ENCODE results near the gene MYBBP1A.
"Not testable (repeated sequence)": the region's sequence is repeated elsewhere in the genome, so short reads cannot be mapped to it uniquely, and the experiment has no call there.

MYBBP1A gene

DNA sequence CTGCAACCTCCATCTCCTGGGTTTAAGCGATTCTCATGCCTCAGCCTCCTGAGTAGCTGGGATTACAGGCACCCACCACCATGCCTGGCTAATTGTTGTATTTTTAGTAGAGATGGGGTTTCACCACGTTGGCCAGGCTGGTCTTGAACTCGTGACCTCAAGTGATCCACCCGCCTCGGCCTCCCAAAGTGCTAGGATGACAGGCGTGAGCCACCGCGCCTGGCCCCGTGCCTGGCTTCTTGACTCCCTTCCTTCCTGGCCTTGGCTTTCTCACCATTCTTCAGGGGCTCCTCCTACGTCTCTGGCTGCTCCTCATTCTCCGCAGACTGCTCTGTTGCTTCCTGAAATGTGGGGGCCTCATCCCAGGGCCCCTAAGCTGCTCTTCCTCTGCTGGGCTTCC, 34.9 kb upstream of the MYBBP1A start:
- not testable (repeated sequence) for DNase-seq

DNA sequence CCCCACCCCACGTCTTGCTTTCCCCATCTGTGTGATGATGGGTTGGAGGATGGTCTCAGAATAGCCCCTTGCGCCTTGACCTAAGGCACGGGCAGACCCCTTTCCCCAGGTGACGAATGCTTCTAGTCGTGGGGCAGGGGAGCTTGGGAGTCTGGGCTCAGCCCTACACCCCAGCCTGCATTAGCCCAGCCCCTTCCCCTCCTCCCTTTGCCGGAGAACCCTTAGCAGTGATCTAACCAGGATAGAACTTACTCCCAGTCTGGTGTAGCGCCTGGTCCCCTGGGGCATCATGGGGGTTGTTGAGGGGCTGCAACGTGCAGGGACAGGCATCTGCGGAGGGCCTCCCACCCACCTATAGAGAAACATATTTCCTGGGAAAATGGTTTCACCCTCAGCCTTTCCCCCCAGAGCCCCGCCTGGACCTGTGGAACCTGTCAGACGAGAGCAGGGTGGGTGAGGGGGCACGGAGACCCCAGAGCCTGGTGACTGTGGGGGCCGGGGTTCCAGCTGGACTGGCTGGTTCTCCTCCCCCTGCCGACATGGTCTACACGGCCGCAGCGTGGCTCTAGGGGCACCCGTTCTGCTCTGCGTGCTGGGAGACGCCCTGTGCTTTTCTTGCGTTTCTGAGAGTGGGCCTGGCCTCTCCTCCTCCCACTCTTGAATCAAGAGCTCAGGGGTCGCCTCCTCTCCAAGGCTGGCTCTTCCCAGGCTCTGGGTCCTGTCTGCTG, 33.9 kb upstream of the MYBBP1A start:
- DNase-seq, result no peak

DNA sequence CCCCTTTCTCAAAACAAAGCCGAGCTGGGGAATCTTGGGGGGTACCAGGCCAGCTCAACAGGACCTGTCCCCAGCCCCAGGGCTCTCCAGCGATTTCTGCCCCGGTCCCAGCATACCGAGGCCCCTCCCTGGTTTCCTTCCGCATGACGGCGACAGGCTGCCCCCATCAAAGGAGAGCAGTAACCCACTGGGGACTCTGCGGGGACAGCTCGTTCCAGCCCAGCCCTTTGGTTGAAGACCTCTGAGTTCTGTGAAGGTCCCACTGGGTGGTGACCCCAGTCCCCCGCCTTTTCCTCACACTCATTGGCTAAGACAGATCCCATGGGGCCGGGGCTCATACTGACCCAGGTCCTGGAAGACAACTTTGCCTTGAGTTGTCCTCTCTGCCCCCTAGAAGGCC, 33.2 kb upstream of the MYBBP1A start:
- DNase-seq, result no peak

DNA sequence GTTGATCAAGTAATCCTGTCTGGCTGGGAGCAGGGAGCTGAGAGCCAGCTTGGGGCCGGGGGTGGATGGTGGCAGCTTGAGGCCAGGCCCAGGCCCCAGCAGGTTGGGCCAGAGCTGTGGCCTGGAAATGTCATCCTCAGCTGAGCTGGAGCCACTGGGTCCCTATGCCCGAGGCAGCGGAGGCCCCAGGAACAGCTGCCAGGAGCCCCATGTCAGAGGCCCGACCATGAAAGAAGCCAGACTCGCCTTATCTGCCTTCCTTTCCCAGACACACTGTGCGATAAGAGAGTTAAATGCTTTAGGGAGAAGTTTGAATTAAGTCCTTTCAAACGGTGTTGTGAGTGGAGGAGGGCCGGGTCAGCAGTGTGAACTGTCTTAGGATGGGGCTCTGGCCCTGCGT, 32.6 kb upstream of the MYBBP1A start:
- no peak for DNase-seq

DNA sequence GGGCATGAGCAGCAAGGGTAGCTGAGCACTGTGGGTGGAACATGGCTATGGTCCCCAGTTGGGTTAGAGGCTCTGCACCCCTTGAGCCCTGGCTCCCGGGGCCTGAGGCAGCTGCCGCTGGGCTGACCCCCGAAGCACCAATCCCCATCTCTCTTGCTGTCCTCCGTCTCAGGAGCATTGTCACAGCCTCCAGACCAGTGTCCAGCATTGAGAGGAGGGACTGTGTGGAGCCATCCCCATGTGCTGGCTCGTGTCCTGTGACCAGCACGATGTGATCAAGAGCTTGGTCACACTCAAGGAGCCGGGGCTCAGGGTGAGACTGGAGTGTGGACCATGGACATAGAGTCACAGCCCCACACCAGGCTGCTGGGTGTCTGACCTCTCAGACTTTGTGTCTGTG, 32.0 kb upstream of the MYBBP1A start:
- no peak for DNase-seq

DNA sequence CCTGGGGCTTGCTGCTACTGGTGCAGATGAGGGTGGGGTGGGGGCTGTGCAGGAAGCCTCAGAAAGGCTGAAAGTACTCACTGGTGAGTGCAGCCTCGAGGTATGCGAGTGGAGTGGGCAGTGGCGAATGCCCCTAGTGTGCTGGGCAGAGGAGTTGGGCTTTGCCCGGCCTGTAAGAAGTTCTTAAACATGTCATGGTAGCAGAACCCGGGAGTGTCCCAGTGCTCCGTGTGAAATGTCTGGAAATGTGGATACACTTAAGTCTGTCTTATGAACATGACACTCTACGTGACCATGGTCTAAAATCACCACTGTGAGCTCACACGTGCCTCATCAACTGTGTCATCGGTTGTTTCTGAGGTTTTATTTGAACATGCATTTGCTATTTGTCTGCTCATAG, 30.9 kb upstream of the MYBBP1A start:
- no peak for DNase-seq

DNA sequence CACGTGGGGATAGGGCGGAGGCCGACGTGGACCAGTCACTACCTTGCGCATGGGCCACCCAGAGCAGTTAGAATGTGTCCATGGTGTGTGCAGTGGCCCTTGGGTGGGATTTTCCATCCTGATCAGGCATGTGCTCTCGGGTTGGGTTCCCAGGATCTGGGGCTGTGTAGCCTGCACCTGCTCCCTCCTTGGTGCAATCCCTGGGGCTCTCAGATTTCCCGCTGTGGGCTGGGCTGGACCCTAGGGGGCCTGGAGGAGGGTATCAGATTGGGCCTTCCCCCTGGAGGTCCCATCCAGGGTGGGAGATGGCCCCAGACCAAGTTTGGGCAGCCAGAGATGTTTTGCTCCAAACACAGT, 30.4 kb upstream of the MYBBP1A start:
- DNase-seq, result no peak

DNA sequence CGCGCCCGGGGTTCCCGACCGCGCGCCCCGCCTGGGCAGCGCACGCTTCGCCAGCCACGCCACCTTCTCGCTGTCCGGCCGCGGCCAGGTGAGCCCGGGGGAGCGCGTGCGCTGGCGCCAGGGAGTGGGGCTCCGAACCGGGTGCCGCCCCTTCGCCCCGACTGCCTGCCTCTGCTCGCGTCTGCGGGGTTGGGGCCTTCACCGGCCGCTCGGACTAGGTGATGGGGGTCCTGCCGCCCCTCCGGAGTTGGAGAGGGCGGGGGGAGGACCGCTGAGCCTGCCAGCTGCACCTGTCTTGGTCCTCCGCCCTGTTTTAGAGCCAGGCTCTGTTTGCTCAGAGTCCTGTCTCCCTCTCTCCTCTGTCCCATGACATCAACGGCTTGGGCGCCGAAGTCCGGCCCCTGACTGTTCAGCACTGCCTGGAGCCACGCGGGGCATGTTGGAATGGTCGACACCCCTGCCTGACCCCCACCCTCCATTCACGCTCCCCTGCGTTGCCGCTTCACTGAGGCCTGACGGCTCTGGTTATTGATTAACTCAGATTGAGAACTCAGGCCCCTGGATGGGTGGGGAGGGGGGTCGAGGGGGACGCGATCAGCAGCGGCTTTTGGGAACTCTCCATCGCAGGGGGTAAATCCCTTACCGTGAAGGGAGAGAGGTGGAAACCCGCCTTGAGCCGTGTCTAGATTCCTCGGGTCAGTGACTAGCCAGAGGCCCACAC, 29.9 kb upstream of the MYBBP1A start:
- DNase-seq, result no peak

DNA sequence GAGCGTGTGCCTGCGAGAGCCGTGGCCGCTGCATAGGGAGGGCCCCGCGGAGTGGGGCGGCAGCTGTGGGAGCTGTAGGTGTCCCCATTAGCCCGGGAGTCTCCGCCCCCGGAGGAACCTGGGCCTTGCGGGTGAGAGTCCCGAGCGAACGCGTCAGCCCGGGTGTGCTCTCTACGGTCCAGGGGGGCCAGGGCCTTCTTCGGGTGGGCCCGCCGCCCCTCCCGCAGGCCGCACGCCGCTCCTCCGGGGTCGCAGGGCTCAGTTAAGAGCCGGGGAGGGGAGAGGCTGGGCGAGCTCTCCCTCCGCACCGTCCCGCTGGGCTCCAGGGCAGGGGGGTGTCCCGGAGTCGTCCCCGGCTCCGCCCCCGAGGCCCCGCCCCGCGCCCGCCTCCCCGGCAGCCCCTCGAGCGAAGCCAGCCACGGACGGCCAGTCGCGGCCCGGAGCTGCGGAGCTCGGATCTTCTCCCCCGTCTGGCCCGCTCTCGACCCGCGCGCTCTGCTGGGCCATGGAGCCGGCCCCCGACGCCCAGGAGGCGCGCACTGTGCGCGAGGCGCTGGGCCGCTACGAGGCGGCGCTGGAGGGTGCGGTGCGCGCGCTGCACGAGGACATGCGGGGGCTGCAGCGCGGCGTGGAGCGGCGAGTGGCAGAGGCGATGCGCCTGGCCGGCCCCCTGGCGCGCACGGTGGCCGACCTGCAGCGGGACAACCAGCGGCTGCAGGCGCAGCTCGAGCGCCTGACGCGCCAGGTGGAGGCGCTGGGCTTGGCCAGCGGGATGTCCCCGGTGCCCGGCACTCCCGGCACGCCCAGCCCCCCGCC, 29.1 kb upstream of the MYBBP1A start, which contains the start of gene SMTNL2:
Gene SMTNL2, plus strand, starts transcription at position 429 of the 816 bp plus-strand sequence. Its CDS starts 77 bp downstream, at position 506.
- DNase-seq, result peak; percentile 82

DNA sequence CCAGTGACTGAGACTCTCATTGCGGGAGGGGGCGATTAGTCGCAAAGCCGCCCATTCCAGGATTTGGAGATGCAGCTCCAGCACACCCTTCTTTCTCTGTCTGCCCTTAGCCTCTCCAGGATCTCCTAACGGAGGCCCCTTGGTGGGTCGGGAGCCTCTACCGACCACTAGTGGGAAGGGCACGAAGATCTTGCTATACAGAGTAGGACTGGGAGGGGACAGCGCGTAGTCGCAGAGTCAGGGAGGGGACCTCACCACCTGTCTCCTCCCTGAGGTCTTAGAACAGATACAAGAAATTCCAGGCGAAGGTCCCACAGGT, 28.6 kb upstream of the MYBBP1A start:
- DNase-seq, result peak; percentile 83

DNA sequence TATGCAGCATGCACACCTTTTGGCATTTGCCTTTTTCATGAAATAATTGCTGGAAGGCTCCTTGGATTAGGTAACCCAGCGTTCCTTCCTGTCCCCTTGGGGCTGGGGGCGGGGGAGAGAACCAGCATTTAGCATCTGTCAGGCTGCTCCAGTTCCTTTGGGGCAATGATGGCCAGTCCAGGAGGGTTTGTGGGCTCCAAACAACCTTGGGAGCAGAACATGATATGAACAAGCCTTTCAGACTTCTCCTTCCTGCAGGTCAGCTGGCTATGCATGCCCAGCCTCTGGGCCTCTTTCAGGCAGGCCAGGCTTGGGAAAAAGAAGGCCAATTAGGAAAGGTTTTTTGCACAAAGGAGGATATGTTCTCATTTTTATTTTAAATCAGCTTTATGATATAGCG, 28.0 kb upstream of the MYBBP1A start:
- no peak for DNase-seq

DNA sequence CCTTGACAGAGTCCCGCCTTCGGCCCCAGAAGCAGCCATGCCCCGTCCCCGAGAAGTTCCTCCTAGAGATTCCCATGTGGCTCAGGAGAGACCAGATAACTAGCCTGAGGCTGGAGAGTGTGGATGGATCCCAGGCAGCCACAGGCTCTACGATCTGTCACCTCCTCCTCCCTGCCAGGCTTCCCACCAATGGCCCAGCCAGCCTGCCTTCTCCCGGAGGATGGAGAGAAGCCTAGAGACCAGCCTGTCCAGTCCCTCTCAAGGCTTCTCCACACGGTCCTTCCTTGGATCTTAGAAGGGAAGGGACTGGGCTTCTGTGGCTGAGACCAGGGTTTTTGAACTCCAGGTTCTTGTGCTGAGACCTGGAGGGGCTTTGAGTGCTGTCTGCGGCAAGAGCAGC, 27.5 kb upstream of the MYBBP1A start:
- no peak for DNase-seq

DNA sequence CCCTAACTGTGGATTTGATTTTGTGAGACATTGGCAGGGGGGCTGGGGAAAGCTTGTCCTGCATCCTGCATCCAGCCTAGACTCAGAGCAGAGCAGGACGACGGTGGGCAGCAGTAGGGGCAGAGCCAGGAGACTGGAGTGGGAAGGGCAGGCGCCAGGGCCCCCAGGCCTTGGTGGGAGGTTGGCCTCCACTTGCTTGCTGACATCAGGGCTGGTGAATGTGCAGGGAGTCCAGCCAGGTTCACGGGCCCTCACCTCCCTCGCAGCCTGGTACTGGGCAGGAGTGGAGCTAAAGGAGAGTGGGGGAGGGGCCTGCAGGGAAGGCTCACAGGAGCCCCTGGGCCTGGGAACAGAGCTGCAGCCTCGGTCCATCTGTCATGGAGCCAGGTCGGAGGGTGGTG, 26.9 kb upstream of the MYBBP1A start:
- no peak for DNase-seq

DNA sequence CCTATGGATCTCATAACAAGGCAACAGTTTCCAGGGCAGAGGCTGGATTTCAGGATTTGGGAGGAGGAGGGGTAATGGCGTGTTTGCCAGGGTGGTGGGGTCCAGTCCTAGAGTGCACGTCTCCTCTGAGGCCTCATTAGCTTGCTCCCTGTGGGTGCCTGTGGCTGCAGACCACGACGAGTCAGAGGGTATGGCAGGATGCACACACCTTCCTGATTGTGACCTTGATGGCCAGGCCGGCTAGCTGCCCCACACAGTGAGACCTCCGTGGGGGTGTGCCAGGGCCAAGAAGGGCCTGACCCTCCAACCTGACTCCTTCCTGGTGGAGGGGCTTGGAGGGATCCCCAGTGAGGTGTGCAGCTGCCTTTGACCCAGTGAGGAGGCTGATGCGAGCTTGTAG, 25.1 kb upstream of the MYBBP1A start:
- DNase-seq, result no peak

DNA sequence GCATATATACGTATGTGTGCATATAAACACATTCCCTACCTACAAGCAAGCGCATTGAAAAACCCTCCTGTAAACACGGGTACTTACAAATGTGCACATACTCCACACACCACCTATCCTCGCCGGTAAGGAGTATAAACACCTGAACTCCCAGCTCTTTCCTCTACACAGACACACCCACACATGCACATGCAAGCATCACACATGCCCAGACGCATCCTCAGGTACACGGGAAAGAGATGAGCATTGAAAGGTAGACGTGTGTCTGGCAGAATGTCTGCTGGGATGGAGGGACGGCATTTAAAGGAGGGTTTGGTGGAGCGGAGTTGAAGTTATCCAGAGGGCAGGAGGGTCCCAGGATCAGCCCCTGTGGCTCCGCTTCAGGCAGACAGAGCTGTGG, 24.5 kb upstream of the MYBBP1A start:
- DNase-seq, result no peak

DNA sequence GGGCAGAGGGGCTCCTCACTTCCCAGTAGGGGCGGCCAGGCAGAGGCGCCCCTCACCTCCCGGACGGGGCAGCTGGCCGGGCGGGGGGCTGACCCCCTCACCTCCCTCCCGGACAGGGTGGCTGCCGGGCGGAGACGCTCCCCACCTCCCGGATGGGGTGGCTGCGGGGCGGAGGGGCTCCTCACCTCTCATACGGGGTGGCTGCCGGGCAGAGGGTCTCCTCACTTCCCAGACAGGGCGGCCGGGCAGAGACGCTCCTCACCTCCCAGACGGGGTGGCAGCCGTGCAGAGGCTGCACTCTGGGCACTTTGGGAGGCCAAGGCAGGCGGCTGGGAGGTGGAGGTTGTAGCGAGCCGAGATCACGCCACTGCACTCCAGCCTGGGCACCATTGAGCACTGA, 23.2 kb upstream of the MYBBP1A start:
- not testable (repeated sequence) for DNase-seq

DNA sequence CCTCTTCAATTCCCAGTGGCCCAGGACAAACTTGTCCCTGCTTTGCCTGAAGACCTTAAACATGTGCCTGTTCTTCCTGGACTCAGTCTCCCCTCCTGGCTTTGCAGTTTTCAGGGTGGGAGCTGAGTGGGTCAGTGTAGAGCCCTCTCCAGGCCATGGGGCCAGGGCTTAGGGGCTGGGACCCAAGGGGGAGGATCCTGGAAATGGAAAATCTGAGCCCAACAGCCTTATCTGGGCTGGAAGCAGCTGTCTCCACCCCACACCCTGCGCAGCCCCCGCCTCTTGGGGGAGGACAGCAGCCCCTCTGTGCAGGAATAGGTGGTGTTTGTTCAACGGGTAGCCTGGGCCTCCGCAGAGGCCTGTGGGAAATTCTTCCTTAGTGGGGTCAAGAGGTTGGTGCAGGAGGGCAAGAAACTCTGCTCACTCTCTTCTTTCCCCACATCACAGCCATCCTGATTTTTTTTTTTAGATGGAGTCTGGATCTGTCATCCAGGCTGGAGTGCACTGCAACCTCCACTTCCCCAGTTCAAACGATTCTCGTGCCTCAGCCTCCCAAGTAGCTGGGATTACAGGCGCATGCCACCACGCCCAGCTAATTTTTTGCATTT, 22.3 kb upstream of the MYBBP1A start:
- DNase-seq, result no peak

DNA sequence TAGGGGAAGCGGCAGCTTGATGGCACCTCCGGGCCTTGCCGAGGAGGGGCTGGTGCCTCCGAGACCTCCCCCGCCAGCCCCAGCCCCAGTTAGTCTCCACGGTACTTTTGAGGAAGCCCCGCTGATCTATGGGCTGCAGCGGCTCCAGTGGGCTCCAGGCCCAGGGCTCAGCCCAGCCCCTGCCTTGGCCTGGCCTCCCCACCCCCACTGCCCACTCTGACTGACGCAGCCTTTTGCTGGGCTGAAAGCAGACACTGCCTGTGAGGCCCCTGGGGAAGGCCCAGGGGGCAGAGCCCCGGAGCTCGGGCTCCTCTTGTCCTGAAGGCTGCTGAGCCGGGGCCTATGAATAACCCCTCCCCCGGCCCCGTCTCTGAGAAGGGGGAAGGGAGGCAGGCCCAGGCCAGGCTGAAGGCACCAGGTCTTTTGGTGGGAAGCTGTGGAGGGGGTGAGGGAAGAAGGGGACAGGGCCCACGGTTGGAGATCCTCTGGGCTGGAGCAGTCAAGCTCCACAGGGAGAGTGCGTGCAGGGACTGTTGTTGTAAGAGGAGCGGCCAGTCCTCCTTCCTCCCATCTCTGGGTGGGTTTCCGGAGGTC, 21.6 kb upstream of the MYBBP1A start:
- DNase-seq, result peak; percentile 83

DNA sequence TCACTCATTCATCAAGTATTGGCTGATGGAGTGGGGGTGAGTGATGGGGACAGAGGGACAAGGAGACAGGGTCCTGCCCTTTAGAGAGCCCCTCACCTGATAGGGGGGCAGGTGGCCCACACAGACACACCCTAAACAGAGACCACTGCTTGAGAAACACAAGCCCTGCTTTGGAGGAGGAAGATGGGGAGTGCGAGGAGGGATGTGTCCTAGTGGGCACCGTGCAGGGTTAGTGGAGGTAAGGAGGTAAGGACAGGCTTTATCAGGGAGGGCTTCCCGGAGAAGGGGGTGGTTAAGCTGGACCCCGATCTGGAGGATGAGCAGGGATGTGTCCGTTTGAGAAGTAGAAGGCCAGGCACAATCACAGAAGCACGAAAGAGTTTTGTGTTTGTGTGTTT, 21.0 kb upstream of the MYBBP1A start:
- DNase-seq, result no peak

DNA sequence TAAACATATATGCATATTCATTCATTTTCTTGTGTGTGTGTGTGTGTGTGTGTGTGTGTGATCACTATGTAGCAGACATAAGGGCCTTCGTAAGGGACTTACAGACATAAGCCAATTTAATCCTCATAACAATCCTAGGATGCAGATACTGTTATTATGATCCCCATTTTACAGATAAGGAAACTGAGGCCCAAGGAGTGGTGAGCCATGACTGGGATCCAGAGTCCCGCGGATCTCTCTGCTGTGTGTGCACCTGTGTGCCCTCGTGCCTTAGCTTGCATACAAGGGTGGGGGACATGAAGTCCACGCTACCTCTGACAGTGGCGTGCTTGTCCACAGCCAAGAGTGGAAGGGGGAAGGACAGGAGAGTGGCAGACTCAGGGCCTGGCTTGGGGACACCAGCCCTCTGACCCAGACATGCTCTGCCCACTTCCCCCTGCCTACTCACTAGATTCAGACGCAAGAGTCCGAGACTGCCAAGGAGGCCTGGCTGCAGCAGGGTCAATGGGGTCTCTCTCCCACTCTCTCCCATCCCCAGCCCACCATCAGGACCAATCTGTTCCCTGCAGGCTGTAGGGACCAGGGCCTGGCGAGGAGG, 19.4 kb upstream of the MYBBP1A start:
- DNase-seq, result no peak

DNA sequence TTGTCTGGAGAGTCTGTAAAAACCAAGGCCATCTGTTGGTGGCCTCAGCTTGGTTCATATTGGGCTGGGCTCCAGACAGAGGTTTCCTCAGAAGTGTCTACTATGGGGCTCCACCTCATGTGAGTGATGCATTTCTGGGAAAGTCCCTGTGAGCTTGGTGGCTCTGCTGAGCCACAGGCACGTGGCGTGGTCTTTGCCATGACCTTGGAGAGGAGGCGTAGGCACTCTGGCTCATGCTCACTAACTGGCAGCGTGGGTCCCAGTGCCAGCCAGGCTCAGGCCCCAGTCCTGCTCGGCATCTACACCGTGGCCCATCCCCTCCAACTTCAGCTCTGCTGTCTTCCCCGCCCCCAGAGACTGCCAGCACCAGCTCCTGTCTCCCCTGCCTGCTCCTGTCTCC, 18.5 kb upstream of the MYBBP1A start:
- DNase-seq, result no peak

DNA sequence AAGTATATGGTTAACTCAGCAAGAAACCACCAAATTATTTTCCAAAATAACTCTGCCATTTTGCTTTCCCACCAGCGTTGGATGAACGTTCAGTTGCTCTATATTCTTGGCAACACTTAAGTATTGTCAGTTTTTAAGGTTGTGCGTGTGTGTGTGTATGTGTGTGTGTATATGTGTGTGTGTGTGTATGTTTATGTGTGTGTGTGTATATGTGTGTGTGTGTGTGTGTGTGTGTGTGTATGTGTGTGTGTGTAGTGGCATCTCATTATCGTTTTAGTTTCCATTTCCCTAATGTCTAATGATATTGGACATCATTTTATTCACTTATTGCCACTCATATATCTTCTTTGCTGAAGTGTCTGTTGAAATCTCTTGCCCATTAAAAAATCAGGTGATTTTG, 17.9 kb upstream of the MYBBP1A start:
- DNase-seq, result no peak

DNA sequence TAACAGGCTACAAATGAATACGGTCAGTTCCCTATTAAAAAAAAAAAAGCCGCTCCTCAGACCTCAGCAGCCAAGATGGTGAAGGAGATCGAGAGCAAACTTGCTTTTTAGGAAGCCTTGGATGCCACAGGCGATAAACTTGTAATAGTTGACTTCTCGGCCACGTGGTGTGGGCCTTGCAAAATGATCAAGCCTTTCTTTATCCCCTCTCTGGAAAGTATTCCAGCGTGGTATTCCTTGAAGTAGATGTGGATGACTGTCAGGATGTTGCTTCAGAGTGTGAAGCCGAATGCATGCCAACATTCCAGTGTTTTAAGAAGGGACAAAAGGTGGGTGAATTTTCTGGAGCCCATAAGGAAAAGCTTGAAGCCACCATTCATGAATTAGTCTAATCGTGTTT, 16.9 kb upstream of the MYBBP1A start:
- no peak for DNase-seq

Data from retina (tissue), 1 donor.